Measurements from ENCODE around the gene RBMY1J. TPM values are rescaled to one million over a fixed set of nuclear protein-coding genes. Genes with fewer than 3 reads are reported as not detected.
"Not testable (repeated sequence)": the region's sequence is repeated elsewhere in the genome, so short reads cannot be mapped to it uniquely, and the experiment has no call there.

RBMY1J gene
- polyA plus RNA-seq (2011; rRNA removed) (not detected in 2 replicates), polyA minus RNA-seq (2011; rRNA and poly(A)+ RNA removed) (not detected in 2 replicates)

GRCh38 chrY:22403110-22403509, at the start of gene RBMY1J:
TSS of gene RBMY1J (plus strand) at chrY:22403410. CDS start at chrY:22405448, 2,038 bp downstream.
- H3K27me3 ChIP-seq (ENCODE audit: control insufficient read depth, insufficient read depth, low read length); CTCF ChIA-PET; POLR2A ChIA-PET; DNase-seq (ENCODE audit: low read depth); H3K36me3 ChIP-seq (ENCODE audit: control insufficient read depth, insufficient read depth, low read length); H3K4me3 ChIP-seq (ENCODE audit: low read depth, low read length): not testable (repeated sequence)

GRCh38 chrY:22367416-22367815, 35.8 kb upstream of the RBMY1J start:
- POLR2A ChIA-PET = no interaction called here
- no peak for DNase-seq (ENCODE audit: low read depth)
- Histone ChIP-seq H3K27me3 (ENCODE audit: control insufficient read depth, insufficient read depth, low read length) (no peaks in the 10 kb centered on the region), H3K36me3 (ENCODE audit: control insufficient read depth, insufficient read depth, low read length) (no peaks in the 10 kb centered on the region), H3K4me3 (ENCODE audit: low read depth, low read length) (no peak overlapping the region)
- CTCF ChIA-PET = no interaction called here
- TF ChIP-seq CTCF (IDR thresholded peaks at IDR 0.05; ENCODE audit: insufficient read depth, low read depth, low read length) = no peak

GRCh38 chrY:22370623-22371022, 32.6 kb upstream of the RBMY1J start:
- ChIA-PET POLR2A (no interaction called here), CTCF (no interaction called here)
- Histone ChIP-seq H3K36me3 (ENCODE audit: control insufficient read depth, insufficient read depth, low read length) (no peaks in the 10 kb centered on the region), H3K27me3 (ENCODE audit: control insufficient read depth, insufficient read depth, low read length) (no peaks in the 10 kb centered on the region), H3K4me3 (ENCODE audit: low read depth, low read length) (no peak overlapping the region)
- no peak for TF ChIP-seq CTCF (IDR thresholded peaks at IDR 0.05; ENCODE audit: insufficient read depth, low read depth, low read length)
- DNase-seq (ENCODE audit: low read depth) = no peak

- POLR2A ChIA-PET = no interaction called here
- Histone ChIP-seq H3K36me3 (ENCODE audit: control insufficient read depth, insufficient read depth, low read length) (no peaks in the 10 kb centered on the region), H3K27me3 (ENCODE audit: control insufficient read depth, insufficient read depth, low read length) (no peaks in the 10 kb centered on the region), H3K4me3 (ENCODE audit: low read depth, low read length) (no peak overlapping the region)
- CTCF ChIA-PET = no interaction called here
- no peak for TF ChIP-seq CTCF (IDR thresholded peaks at IDR 0.05; ENCODE audit: insufficient read depth, low read depth, low read length)
- DNase-seq (ENCODE audit: low read depth) = no peak
These were observed 29.7 kb upstream of the RBMY1J start for GRCh38 chrY:22373494-22373893.

- DNase-seq (ENCODE audit: low read depth); H3K4me3 ChIP-seq (ENCODE audit: low read depth, low read length); CTCF ChIA-PET; H3K27me3 ChIP-seq (ENCODE audit: control insufficient read depth, insufficient read depth, low read length); H3K36me3 ChIP-seq (ENCODE audit: control insufficient read depth, insufficient read depth, low read length); POLR2A ChIA-PET: not testable (repeated sequence)
These were observed 41.6 kb downstream of the RBMY1J start for GRCh38 chrY:22444718-22445396.

- CTCF ChIA-PET; H3K27me3 ChIP-seq (ENCODE audit: control insufficient read depth, insufficient read depth, low read length); H3K4me3 ChIP-seq (ENCODE audit: low read depth, low read length); H3K36me3 ChIP-seq (ENCODE audit: control insufficient read depth, insufficient read depth, low read length); POLR2A ChIA-PET; DNase-seq (ENCODE audit: low read depth): not testable (repeated sequence)
These were observed 52.3 kb downstream of the RBMY1J start for GRCh38 chrY:22455522-22455921.

- POLR2A ChIA-PET; H3K4me3 ChIP-seq (ENCODE audit: low read depth, low read length); CTCF ChIA-PET; DNase-seq (ENCODE audit: low read depth); H3K27me3 ChIP-seq (ENCODE audit: control insufficient read depth, insufficient read depth, low read length); H3K36me3 ChIP-seq (ENCODE audit: control insufficient read depth, insufficient read depth, low read length): not testable (repeated sequence)
These were observed 58.8 kb downstream of the RBMY1J start for GRCh38 chrY:22461962-22462361.

Other genes starting within 250 kb of the RBMY1J start
- gene RBMY1F, start 220.5 kb upstream of the RBMY1J start, polyA plus RNA-seq (2011; rRNA removed) = not detected in 2 replicates

Measured in BJ (cell line).